Epithelial cell of proximal tubule (primary cell): Measurements from ENCODE around the gene SH3BGRL2. TPM values are rescaled to one million over a fixed set of nuclear protein-coding genes. Genes with fewer than 3 reads are reported as not detected.

ENCODE experiments used
- DNase-seq: peaks from one replicate; pipeline ENCODE4 v3.0.0-alpha.2; 2011; ENCODE audit warnings: low read depth
- H3K4me3 ChIP-seq: 2 replicates; pipeline ENCODE4 v1.5.1; 2011; ENCODE audit warnings: low read depth, mild to moderate bottlenecking, low read length
- CTCF ChIP-seq: conservative IDR thresholded peaks from 2 replicates; pipeline ENCODE4 v1.5.1; 2012; ENCODE audit warnings: low read depth, mild to moderate bottlenecking, low read length
- total RNA-seq: library from RNA; depleted of rRNA; stranded (reverse); fragments of >200 nt; gene quantifications from 2 replicates; pipeline ENCODE4 v1.2.3, GENCODE V29; 2015

The SH3BGRL2 gene
- total RNA-seq = 10.3 and 13.9 TPM in 2 replicates

GRCh38 chr6:79630883-79631692 lies at the start of gene SH3BGRL2:
TSS of gene SH3BGRL2 (plus strand) at chr6:79631329. CDS start at chr6:79631462, 133 bp downstream.
- H3K4me3 ChIP-seq = peak within 1 kb of the TSS; percentile 83
- DNase-seq = peak; percentile 20
- TF ChIP-seq CTCF = no peak

GRCh38 chr6:79584332-79584731 lies 46.8 kb upstream of the SH3BGRL2 start:
- no peak for DNase-seq
- TF ChIP-seq CTCF = no peak
- H3K4me3 ChIP-seq = no peak overlapping the region

- no peak overlapping the region for H3K4me3 ChIP-seq
- DNase-seq = no peak
- TF ChIP-seq CTCF = peak; percentile 64
Measured at GRCh38 chr6:79586548-79586947, 44.6 kb upstream of the SH3BGRL2 start.

- no peak overlapping the region for H3K4me3 ChIP-seq
- no peak for TF ChIP-seq CTCF
- no peak for DNase-seq
Measured at GRCh38 chr6:79589701-79590100, 41.4 kb upstream of the SH3BGRL2 start.

GRCh38 chr6:79597155-79597554 lies 34.0 kb upstream of the SH3BGRL2 start:
- no peak overlapping the region for H3K4me3 ChIP-seq
- no peak for TF ChIP-seq CTCF
- no peak for DNase-seq

- H3K4me3 ChIP-seq = no peak overlapping the region
- TF ChIP-seq CTCF = no peak
- DNase-seq = no peak
Measured at GRCh38 chr6:79598012-79598411, 33.1 kb upstream of the SH3BGRL2 start.
